Tibial nerve (tissue), 4 donors: ENCODE measurements around the gene LIG4.

Experiments
- CTCF ChIP-seq, 5 experiments: fragments of 200-600 bp in 3 of 5; fragments of 450-650 bp in 2 of 5; sonication (generic) in 3 of 5; IDR thresholded peaks; one replicate each; pipeline ENCODE4 v1.5.1; 2016 to 2019; ENCODE audit warnings: antibody characterized with exemption in 5 of 5, mild to moderate bottlenecking in 3 of 5, moderate library complexity in 2 of 5
- EP300 ChIP-seq, 2 donors: sonication (generic); formaldehyde crosslinking; IDR thresholded peaks; one replicate each; pipeline ENCODE4 v1.6.1; 2017; ENCODE audit warnings: antibody characterized with exemption in 2 of 2, mild to moderate bottlenecking in 1 of 2
- POLR2A ChIP-seq, 2 donors: fragments of 450-650 bp; IDR thresholded peaks; one replicate each; pipeline ENCODE4 v1.6.1; 2017; ENCODE audit warnings: antibody characterized with exemption in 2 of 2, mild to moderate bottlenecking in 2 of 2, moderate library complexity in 2 of 2

DNA sequence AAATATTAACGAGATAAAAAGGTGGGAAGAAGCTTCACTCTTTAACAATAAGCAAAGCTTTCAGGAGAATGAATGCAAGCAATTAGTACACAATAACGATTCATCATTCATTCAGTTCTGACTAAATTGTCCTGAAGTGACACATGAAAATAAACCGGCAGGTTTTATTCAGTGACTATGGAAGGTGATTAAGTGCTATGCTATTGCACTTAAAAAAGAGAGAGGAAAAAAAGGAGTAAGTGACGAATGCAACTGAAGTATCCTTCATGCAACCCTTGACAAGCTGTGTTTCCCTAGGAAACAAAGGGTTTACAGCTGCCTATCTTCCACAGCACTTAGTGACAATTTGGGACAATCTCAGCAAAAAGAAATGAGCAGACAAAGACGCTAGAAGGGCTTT lies 1.4 kb downstream of the LIG4 start:
- no peak for TF ChIP-seq CTCF (IDR thresholded peaks at IDR 0.05)
- no peak for TF ChIP-seq POLR2A (IDR thresholded peaks at IDR 0.05)
- TF ChIP-seq EP300 (IDR thresholded peaks at IDR 0.05): no peak
